WERI-Rb-1 (cell line): ENCODE results near the gene ACAT1.

Source experiments
- DNase-seq: peaks from one replicate; pipeline ENCODE4 v3.0.0-alpha.2; 2020
- H3K27ac ChIP-seq: fragments of 250-450 bp; sonication (Bioruptor Pico); 2 replicates; pipeline ENCODE4 v1.5.1; 2020; ENCODE audit warnings: mild to moderate bottlenecking, moderate library complexity
- H3K27me3 ChIP-seq: fragments of 250-450 bp; sonication (Bioruptor Pico); 2 replicates; pipeline ENCODE4 v1.5.1; 2021; ENCODE audit warnings: mild to moderate bottlenecking, low read depth, moderate library complexity; ENCODE audit not compliant: insufficient read depth, severe bottlenecking
- H3K36me3 ChIP-seq: fragments of 250-450 bp; sonication (Bioruptor Pico); 2 replicates; pipeline ENCODE4 v1.5.1; 2020; ENCODE audit warnings: mild to moderate bottlenecking, moderate library complexity
- H3K4me3 ChIP-seq: 2 replicates; pipeline ENCODE4 v1.5.1; 2011; ENCODE audit warnings: low read depth, mild to moderate bottlenecking, control low read depth, low read length
- H3K9me3 ChIP-seq: fragments of 250-450 bp; sonication (Bioruptor Pico); 2 replicates; pipeline ENCODE4 v1.5.1; 2021; ENCODE audit warnings: mild to moderate bottlenecking, moderate library complexity; ENCODE audit not compliant: severe bottlenecking
- CTCF ChIP-seq: IDR thresholded peaks from 2 replicates; pipeline ENCODE4 v1.5.1; 2011; ENCODE audit warnings: low read depth, mild to moderate bottlenecking, control low read depth, inconsistent platforms, low read length

ACAT1 gene

GRCh38 chr11:108193725-108194124, 72.4 kb downstream of the ACAT1 start:
- Histone ChIP-seq H3K4me3 (no peak overlapping the region), H3K9me3 (no peaks in the 10 kb centered on the region), H3K36me3 (peaks cover 86% of the 10 kb centered on the region), H3K27ac (no peak overlapping the region), H3K27me3 (no peaks in the 10 kb centered on the region)
- no peak for TF ChIP-seq CTCF
- DNase-seq: no peak

GRCh38 chr11:108196901-108197300, 75.5 kb downstream of the ACAT1 start:
- peaks cover 70% of the 10 kb centered on the region for H3K36me3 ChIP-seq
- H3K9me3 ChIP-seq: no peaks in the 10 kb centered on the region
- no peak overlapping the region for H3K27ac ChIP-seq
- no peaks in the 10 kb centered on the region for H3K27me3 ChIP-seq
- no peak for TF ChIP-seq CTCF
- no peak overlapping the region for H3K4me3 ChIP-seq
- DNase-seq: no peak
